GM12892 (cell line): Measurements from ENCODE around the gene NACC1.

ENCODE experiments used
- POLR2A ChIP-seq: IDR thresholded peaks from 2 replicates; pipeline ENCODE4 v1.6.1; 2011; ENCODE audit warnings: low read depth, low read length, control low read depth
- TAF1 ChIP-seq: IDR thresholded peaks from 2 replicates; pipeline ENCODE4 v1.6.1; 2011; ENCODE audit warnings: low read depth, mild to moderate bottlenecking, control low read depth, low read length, borderline replicate concordance

GRCh38 chr19:13146763-13147563 is 28.9 kb downstream of the NACC1 start:
- TF ChIP-seq TAF1 (no peak), POLR2A (no peak)
